ENCODE results near the gene IQSEC1.

IQSEC1 gene

DNA sequence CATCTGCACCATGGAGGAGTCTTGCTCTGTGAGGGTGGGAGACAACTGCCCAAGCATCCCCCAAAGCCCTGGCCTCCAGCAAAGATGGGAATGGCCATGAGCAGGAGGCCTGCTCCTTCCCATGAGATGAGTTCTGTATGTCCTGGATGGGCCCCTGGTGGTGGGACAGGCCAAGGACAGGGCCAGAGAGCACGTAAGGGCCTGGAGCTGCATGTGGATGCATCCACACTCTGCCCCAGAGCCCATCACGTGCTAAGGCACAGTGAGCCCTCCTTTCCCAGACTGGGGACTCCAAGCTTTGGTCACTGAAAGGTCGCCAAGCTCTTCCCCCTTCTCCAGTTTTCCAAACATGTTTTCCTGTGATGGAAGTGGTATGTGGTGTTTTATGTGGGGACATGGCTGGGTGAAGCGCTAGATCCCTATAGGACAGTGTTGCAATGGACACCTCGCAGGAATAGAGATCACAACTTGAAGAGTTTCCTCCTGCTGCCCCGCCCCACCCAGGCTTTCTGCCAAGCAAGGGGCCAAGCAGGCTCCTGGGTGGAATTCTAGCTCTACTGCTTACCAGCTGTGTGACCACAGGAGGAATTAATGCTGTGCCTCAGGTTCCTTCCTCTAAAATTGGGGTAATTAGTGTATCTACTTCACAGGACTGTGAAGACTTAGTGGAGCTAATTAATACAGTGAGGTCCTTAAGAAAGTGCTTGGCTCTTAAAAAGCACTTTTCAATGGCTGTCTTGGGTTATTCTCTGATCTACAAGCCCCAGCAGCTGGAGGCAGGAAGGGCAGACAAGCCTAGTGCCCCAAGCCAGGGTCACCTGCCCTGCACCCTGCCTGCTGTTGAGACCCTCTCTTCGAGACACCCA, 125.5 kb downstream of the IQSEC1 start:
- no peak for DNase-seq

GRCh38 chr3:12946649-12947316, 126.4 kb downstream of the IQSEC1 start:
- DNase-seq = no peak

DNA sequence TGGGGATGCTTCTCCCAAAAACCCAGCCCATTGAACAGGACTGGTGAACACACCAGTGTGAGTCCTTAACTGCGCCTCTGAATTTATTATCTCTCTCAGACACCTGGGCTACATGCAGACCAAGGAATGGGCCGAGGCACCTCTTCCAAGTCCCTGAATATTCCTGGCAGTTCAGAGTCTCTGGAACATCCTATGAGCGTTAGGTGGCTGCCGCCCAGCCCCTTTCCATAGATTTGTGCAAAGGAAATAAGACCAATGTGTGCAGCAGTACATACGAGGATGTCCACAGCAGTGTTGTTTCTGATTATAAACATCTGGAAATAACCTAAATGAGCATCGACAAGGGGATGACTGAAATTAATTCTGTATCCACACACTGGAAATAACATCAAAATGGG, 127.0 kb downstream of the IQSEC1 start:
- DNase-seq = no peak

- DNase-seq = no peak
Observed at GRCh38 chr3:12944849-12945248, 128.4 kb downstream of the IQSEC1 start.

GRCh38 chr3:12944413-12944812, 128.8 kb downstream of the IQSEC1 start:
- no peak for DNase-seq

DNA sequence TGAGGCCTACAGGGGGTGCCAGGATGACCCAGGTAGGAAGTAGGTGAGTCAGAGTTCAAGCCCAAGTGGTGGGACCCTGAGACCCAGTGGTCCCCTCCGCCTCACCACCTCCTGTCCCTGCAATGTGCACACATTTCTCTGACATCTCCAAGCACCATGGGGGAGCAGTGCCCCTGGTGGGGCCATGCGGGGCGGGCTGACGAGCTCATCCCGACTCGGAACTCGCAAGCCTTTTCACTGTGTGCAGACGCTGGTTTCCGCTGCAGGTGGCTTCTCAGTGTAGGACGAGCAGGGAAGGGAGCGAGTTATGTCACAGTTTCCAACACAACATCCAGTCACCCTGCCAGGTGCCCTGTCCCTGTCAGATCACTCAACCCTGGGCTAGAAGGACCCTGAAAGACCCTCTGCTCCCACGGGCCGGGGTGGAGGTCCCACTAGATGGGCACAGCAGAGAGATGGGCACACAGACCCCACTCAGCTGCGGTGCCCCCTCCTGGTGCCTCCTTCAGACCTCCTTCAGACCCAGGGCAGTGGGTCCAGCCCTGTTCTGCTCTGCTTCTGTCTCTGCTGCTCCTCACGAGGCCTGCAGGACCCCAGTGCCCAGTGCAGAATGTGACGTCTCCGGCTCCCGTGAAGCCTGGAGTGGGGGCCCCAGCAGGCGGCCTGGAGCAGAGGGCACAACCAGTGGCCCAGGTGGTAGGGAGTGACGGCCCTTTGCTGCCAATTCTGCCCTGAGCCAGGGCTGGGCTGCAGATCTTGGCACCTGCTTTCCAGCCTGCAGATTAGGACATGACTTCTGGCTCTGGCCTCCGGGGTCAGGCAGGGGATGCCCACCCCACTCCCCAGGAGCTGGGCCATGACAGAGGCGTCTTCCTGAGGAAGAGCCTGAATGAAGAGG, 129.9 kb downstream of the IQSEC1 start:
- DNase-seq = no peak

DNA sequence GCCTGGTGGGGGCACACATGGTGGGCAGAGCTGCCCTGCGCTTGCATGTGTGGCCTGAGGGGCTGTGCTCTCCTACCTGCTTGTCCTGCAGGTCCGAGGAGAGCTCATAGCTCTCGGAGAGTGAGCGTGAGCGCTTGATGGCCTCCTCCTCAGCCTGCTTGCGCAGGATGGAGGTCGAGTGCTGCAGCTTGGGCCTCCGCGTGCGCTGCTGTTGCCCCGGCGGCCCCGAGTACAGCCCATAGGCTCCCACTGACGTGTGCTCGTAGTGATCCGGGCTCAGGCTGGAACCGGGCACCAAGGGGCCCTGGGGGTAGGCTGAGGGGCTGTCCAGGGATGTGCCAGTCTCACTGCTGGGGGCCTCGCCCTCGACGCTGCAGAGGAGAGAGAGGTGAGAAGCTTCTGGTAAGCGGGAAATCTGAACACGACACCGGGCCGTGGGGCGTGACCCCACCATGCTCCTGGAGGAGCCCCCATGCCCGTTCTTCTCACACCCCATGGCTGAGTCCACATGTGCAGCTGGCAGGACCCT, 131.7 kb downstream of the IQSEC1 start:
- no peak for DNase-seq

- DNase-seq = no peak
Observed at GRCh38 chr3:12940854-12941253, 132.4 kb downstream of the IQSEC1 start.

- DNase-seq = no peak
Observed at GRCh38 chr3:12939137-12939536, 134.1 kb downstream of the IQSEC1 start.

DNA sequence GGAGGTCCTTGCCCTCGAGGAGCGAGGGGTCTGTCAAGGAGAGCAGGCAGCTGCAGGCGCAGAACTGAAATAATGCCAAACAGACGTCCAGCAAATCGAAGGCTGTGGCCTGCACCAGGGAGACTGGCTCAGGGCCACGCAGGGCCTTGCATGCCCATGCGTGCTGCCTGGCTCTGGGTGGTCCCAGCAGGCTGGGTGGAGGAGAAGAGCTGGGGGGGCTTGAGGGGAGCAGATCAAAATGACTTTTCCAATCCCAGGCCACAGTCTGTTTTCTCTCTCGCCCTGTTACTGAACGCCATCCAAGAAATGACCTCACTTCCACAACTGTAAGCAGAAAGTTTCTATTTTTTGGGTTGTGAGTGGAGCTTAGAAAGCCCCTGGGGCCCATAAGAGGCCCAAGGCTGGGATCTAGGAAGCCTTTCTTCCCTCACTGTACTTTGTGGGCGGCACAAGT, 134.9 kb downstream of the IQSEC1 start:
- DNase-seq = no peak

DNA sequence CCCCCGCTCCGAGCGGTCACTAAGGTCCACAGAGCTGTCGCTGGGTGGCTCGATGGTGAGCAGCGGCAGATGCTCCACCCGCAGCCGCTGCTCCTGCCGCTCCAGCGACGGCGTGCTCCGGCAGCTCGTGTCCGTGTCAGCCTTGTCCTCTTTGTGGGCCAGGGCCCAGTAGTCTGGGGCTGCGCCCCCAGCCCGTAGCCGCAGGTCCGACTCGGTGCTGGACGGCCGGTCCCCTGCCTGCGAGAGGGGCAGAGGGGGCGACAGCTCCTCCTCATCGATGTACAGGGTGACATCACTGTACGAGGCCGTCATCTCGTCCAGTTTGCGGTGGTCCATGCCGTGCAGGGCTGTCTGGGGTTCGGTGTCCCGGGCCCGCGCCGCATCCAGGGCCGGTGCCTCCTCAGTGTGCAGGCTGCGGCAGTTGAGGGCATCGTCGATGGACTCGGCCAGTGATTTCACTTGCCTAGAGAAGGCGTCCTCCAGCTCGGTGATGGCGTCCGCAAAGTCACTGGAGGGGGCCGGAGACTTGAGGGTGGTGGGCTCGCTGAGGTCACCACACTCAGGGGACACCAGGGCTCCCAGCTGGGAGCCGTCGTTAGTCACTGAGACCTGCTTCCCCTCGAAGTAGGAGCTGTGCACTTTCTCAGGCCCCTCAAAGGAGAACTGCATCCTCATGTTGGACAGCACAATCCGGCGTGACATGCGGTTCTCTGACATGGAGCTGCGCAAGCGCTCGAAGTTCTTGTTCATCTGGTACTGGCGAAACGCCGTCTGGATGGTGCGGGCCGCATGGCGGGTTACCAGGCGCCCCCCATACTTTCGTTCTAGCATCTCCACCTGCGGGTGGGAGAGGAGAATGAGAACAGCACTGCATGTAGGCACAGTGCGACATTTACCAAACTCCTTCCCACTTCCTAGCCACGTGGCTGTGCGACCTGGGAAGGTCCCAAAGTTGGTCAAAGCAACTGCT, 137.1 kb downstream of the IQSEC1 start:
- no peak for DNase-seq

- no peak for DNase-seq
Observed at GRCh38 chr3:12935023-12935860, 138.0 kb downstream of the IQSEC1 start.

DNA sequence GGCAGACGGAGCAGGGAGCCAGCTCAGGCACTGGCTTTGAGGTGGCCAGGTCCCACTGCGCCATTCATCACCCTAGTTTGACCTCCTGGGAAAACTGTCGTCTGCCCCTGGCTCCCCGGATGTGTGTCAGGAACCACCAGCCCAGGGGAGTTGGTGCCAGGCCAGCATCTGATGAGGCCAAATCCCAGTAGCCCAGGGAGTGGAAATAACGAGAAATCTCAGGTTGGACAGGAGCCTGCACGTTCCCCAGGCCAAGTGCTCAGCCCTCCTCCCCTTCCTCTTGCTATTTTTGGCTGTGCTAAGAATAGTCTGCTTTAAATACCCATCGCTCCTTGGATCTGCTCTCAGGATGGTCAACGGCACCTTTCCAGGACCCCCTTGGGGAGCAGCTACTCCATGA, 138.8 kb downstream of the IQSEC1 start:
- DNase-seq = no peak

- no peak for DNase-seq
Observed at GRCh38 chr3:12933901-12934300, 139.3 kb downstream of the IQSEC1 start.

DNA sequence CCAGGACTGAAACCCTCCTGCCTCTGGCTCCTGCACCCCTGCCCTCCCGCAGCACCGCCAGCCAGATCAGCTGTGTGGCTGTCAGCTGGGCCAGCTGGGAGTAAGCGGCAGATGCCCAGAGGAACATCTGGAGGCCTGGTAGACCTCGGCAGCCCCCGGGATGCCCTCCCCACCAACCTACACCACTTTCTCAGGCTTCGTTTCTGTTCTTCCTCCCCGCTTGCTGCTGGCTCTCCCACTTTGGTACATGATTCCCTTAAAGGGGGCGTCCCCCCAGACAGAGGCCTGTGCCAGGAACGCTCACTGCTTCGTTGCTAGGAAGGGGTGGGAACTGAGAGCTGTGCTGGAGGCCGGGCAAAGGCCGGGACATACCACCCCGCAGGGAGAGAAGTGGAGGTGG, 140.5 kb downstream of the IQSEC1 start:
- no peak for DNase-seq

DNA sequence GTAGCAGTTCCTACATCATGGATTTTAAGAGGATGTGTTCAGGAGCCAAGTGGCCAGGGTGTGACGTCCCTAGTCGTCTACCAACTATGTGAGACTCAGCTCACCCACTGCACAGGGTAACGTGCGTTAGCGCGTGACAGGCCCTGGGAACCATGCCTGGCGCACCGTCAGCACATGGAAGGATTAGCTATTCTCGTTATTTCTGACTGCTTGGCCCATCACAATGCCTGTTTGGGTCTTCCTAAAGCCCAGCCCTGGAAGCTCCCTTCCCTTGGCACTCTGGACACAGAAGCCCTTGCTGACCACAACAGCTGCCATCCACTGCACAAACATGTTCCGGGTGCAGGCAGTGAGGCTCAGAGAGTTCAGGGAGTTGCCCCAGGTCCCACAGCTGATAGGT, 140.9 kb downstream of the IQSEC1 start:
- DNase-seq = no peak

- DNase-seq = no peak
Observed at GRCh38 chr3:12931273-12931905, 141.8 kb downstream of the IQSEC1 start.

DNA sequence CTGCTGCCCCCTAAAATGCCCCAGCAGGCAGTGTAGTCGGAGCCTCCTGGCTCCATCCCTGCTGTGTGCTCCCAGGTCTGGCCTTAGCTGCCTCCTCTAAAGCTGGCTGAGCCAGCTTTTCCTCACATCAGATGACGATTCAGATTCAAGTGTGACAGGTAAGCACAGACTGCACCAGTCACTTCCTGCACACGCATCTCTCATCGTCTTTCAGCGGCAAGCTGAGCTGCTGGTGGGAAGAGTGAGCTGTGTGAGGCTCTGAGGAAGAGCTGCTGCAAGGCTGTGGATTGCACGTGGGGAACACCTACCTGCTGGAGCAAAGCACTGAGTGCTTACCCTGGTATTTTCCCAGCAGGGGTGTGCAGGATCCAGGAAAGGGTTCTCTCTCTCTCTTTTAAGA, 143.4 kb downstream of the IQSEC1 start:
- DNase-seq = no peak

GRCh38 chr3:12926660-12927059, 146.6 kb downstream of the IQSEC1 start:
- DNase-seq = no peak

DNA sequence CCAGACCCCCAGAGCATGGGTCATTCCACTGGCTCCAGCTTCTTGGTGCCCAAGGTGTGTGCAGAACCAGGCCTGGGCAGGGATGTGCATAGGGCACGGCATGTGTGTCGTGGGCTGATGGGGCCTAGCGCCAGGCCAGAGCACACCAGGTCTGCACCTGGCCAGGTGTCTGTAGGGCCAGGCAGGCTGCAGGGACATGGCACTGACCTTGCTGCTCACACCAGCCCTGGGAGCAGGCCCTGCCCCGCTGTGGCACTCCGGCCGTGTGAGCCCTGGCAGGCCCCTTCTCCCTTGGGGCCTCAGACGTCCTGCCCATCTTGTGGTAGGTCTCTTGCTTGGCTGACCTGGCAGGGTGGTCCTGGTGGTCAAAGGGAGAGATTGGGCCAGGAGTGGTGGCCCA, 147.6 kb downstream of the IQSEC1 start:
- DNase-seq = no peak

Data from T1000 (cell line).